Suppressor macrophage treated with lipopolysaccharide for 4 hours (primary cell): ENCODE data around the gene SMIM13.

Experiments
- DNase-seq: peaks from one replicate; pipeline ENCODE4 v3.0.0-alpha.2; 2020

SMIM13 gene

GRCh38 chr6:11093626-11094410 is at the start of gene SMIM13:
TSS of gene SMIM13 (plus strand) at chr6:11093834. CDS start at chr6:11094314, 480 bp downstream.
- DNase-seq: peak; percentile 99

DNA sequence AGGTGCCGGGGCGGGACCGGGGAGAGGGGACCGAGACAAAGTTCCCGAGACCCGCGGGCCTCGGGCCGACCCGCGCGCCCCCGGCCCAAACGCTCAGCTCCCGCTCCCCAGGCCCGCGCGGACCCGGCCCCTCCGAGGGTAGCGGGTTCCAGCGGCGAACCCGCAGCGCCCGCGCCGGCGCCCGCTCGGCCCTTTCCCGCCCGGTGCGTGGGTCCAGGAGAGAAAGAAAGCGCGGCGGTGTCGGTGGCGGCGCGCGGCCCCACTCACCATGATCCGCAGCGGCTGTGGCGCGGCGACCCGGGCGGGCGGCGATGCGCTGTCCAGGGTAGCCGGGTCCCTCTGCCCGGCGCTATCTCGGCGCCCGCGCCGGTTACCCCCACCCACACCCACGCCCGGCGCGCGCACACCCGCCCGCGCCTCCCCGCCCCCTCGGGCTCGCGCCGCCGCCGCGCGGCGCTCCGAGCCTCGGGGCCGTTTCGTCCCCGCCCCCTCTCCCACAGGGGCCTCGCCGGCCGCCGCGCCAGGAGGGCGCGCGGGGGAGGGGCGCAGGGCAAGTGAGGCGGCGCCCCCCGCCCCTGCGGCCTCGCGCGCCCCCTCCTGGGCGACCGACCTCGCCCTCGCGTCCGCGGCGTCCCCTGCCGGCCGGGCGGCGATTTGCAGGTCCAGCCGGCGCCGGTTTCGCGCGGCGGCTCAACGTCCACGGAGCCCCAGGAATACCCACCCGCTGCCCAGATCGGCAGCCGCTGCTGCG is 49.5 kb upstream of the SMIM13 start, which contains the start of gene ELOVL2:
Gene ELOVL2, minus strand, starts transcription at position 345 of the 751 bp plus-strand sequence. Its CDS starts 75 bp downstream, at position 270.
- peak; percentile 38 for DNase-seq

DNA sequence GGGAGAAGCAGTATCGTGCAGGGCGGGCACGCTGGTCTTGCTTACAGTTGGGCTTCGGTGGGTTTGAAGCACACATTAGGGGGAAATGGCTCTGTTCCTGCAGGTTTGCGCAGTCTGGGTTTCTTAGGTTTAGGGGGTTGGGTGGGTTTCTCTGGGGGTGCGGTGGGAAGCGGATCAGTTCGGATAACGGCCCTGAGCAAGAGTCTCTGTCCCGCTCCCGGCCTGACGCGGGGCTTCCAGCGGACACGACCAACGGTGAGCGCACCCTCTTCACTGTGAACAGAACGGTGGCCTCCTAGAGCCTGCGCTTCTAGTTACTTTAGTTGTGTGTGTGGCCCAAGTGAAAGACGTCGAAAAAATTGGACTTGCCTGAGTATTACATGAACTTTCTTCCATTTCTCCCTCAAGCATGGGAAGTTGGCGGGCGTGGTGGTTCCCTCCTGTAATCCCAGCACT is 48.9 kb upstream of the SMIM13 start:
- DNase-seq: no peak

DNA sequence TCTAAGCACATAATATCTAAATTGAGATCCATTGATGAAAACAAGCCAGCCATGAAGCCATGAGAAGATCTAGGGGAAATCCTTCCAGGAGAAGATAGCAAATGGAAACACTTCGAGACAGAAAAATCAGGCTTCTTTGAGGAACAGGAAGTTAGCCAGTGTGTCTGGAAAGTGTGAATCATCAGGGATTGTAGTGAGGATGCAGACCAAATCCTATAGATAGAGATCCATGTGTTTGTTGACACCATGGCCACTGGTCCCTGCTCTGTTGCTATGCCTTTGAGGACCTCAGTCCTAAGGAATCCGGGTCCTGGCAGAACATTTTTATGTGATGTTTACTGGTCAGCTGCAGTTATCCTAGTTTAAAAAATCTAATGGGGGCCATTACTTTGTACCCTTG is 42.9 kb upstream of the SMIM13 start:
- DNase-seq: peak; percentile 39

DNA sequence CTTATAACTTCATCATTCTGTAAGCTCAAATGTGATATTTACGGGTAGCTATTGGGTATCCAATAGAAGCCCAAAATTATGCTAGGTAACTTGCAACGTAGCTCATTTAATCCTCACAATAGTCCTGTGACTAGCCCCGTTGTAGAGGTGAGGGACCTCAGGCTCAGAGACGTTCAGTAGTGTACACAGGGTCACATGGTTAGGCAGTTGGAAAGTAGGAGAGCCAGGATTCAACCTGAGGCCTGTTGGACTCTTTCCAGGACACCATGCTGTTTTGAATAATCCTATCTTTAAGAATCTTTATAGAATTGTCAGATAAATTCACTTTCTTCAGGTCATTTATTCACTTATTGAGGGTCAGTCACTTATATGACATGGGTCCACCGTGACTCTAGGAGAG is 40.3 kb upstream of the SMIM13 start:
- no peak for DNase-seq

- no peak for DNase-seq
These were observed 38.9 kb upstream of the SMIM13 start for GRCh38 chr6:11054722-11055121.

- DNase-seq: no peak
These were observed 38.5 kb upstream of the SMIM13 start for GRCh38 chr6:11055127-11055627.

DNA sequence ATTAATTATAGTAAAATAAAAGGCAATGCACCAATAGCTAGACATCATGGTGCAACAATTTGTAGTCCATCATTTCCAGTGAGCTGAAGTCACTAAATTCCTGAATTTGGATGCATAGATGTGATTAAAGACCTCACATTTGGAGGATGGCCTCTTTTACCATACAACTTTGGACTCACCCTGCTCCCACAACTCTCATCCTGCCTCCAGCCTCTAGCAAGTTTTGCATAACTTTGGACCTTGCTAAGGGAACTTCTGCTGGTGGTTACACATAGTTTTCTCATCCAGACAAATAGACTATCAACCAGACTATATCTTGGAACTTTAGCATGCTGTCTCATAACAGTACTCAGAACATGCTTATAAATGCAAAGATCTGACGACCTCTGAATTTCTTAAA is 36.8 kb upstream of the SMIM13 start:
- DNase-seq: no peak

- DNase-seq: no peak
These were observed 35.2 kb upstream of the SMIM13 start for GRCh38 chr6:11058406-11058805.

- DNase-seq: no peak
These were observed 31.6 kb upstream of the SMIM13 start for GRCh38 chr6:11062083-11062482.

- DNase-seq: no peak
These were observed 30.9 kb upstream of the SMIM13 start for GRCh38 chr6:11062715-11063114.

DNA sequence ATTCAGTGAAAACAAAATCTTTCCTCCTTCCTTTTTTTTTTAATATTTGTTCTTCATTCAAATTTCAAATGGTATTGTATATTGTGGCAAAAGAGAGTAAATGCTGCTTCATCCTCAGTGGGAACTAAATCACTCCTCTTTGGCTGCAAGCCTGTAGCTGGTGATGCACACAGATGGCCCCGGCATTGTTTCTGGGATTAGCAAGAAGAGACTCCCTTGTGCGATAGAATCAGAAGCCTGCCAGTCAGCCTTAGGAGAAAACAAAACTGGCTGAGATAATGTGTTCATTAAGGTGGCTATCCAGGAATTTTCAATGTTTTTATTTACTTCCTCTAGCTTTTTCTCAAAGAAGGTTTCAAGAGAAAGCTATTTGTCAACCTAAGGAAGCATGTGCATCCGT is 28.8 kb upstream of the SMIM13 start:
- DNase-seq: no peak

DNA sequence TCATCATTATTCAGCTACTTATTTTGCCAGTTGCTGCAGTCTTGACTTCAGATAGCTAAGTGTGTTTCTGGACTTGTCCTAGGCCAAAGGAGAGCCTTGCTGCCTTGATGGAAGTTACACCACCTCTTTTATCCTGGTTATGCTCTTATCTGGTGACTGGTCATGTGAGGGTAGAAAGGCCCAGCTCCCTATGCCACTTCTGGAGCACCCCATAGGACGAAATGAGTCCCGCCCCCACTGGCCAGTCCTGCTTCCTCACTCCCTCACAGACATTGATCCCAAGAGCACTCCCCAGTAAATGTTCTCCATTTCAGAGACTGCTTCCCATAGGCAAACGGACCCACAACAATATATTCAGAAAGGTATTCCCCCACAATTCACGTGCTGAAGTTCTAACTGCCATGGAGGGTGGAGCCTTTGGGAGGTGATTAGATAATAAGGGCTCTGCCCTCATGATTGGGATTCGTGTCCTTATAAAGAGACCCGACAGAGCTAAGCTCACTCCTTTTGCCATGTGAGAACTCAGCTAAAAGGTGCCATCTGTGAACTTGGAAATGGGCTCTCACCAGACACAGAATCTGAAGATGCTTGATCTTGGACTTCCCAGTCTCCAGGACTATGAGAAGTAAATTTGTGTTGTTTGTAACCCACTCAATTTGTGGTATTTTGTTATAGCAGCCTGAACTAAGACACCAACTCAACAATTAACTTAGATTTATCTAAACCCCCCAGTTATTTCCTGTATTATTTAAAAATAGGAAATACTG is 28.0 kb upstream of the SMIM13 start:
- DNase-seq: no peak

DNA sequence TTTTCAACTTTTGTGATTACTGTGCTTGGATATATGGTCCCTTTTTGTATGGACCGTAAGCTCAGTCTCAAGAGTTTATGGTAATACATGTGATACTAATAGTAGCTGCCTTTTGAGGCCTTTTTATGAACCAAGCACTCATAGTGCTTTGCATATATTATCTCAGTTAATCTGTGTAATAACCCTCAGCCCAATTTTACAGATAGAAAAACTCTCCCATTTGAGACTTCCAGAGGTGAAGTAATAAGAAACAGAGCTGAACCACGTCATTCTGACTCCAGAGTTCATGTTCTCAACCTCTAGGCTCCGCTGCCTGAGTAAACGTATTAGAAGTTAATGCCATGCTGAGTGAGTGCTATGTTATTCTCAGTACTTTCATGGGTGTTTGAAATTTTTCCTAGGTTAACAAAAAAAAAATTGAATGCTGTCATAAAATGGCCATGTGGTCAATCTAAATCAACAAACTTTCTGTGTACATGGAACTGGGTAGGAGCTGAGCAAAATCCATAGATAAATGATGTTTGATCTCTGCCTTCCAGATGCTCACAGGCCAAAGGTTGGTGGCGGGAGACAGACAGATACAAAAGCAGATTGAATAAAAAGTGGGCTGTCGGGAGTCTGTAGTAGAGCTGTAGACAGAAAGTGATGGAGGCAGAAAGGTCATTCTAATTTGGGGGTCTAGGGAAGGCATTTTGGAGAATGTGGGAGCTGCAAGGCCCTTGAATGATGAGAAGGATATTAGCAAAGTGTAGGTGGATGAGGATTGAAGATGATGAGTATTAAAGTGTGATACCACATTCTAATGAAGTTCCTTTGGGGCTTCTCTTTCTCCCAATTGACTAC is 26.9 kb upstream of the SMIM13 start:
- no peak for DNase-seq

DNA sequence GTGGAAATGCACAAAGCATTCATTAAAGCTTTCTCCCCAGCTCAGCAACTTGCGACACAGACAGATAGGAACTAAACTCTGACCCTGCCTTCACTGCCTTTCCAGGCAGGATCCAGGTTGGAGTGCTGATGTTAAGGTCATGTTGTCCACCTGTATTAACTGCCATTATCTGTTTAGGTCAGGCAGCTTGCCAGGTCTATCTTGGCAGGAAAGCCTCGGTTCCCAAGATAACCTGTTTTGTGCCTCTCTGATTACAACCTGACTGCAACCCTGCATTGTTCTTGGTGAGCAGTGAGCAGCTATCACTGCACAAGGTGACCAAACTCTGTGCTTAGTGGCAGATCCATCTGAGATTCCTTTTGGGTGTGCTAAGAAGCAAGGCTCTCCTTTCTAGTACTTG is 26.3 kb upstream of the SMIM13 start:
- no peak for DNase-seq

DNA sequence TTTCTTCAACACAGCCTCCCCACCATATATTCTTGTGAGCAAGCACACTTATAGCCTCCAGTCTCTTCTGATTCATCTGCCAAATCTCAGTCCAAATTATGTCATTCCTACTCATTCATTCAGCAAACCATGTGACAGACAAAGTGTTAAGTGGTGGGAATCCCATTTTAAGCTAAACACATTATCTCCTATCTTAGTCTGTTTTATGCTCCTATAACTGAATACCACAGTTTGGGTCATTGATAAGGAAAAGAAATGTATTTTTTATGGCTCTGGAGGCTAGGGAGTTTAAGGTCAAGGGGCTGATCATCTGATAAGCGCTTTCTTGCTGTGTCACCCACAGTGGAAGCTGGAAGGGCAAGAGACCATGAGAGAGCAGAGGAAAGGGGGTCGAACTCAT is 23.9 kb upstream of the SMIM13 start:
- DNase-seq: peak; percentile 15

GRCh38 chr6:11072101-11072500 is 21.5 kb upstream of the SMIM13 start:
- peak; percentile 31 for DNase-seq

DNA sequence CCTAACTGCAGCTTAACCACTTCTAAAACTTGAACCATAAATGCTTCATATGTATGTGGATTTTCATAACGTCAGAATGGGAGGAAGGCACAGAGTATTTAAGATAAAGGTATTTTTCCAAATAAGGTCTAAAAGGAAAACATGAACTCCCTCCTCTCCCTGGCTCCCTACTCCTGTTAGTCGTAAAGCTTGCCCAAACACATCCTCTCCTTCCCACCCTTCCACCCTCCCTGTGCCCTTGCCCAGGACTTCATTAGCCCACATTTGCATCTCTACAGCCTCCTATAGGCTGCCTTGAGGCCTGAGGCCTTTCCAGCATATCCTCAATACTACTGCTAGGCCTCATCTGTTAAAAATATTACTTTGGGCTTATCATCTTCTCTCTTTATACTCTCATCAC is 17.1 kb upstream of the SMIM13 start:
- DNase-seq: no peak

GRCh38 chr6:11078266-11078665 is 15.4 kb upstream of the SMIM13 start:
- no peak for DNase-seq

DNA sequence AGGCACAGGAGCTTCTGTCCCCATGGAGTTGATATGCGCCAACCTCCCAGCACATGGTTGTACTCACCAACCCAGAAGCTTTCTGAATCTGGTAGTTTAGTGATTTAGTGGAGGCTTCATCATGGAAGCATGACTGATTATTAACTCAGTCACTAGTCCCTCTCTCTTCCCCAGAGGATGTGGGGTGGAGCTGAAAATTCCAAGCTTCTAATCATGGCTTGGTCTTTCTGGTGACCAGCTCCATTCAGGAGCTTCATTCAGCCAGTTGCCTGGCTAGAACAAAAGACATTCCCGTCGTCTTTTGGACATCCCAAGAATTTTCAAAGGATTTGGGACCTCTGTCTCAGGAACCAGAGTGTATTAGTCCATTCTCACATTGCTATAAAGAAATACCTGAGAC is 13.3 kb upstream of the SMIM13 start:
- no peak for DNase-seq

DNA sequence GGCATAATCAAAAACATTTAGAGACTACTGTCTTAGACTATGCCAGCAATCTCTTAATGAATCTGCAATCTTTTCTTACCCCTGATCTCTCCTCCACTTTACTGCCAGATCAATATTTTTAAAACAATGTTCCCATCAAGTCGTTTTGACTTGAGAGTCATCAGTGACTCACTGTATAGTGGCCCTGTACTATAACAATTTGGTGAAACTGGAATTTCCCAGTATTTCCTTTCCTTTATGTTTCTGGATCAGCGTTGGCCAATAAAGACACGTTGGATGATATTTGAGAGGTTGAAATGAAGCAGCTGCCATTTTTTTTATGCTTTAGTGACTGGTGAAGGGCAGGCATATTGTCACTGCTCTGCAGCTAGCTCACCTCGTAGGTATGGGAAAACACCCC is 10.1 kb upstream of the SMIM13 start:
- DNase-seq: peak; percentile 38

- DNase-seq: no peak
These were observed 9.7 kb upstream of the SMIM13 start for GRCh38 chr6:11083956-11084355.
